Hippocampal formation (tissue), 2 donors: ENCODE data around the gene IL1RAP.
"Not testable (repeated sequence)": the region's sequence is repeated elsewhere in the genome, so short reads cannot be mapped to it uniquely, and the experiment has no call there.

Experiments used
- DNase-seq, 2 donors: peaks; one replicate each; lab custom pipeline; 2025; lab: John Stamatoyannopoulos, UW

Gene IL1RAP

GRCh38 chr3:190506271-190506670, 7.6 kb upstream of the IL1RAP start:
- no peak for DNase-seq

- no peak for DNase-seq
Observed at GRCh38 chr3:190512666-190513065, 1.2 kb upstream of the IL1RAP start.

- peak; percentile 29 to 45 for DNase-seq
Observed at GRCh38 chr3:190514413-190515153, 698 bp downstream of the IL1RAP start.

GRCh38 chr3:190516416-190516815, 2.5 kb downstream of the IL1RAP start:
- DNase-seq: no peak

- no peak for DNase-seq
Observed at GRCh38 chr3:190517687-190518086, 3.8 kb downstream of the IL1RAP start.

- not testable (repeated sequence) for DNase-seq
Observed at GRCh38 chr3:190518531-190518930, 4.6 kb downstream of the IL1RAP start.

GRCh38 chr3:190519886-190520285, 6.0 kb downstream of the IL1RAP start:
- no peak for DNase-seq

GRCh38 chr3:190521998-190522397, 8.1 kb downstream of the IL1RAP start:
- no peak for DNase-seq

GRCh38 chr3:190522621-190523222, 8.8 kb downstream of the IL1RAP start:
- no peak for DNase-seq

- no peak for DNase-seq
Observed at GRCh38 chr3:190524942-190525341, 11.1 kb downstream of the IL1RAP start.

GRCh38 chr3:190525634-190526033, 11.7 kb downstream of the IL1RAP start:
- DNase-seq: no peak

- no peak for DNase-seq
Observed at GRCh38 chr3:190526787-190527762, 13.2 kb downstream of the IL1RAP start.

GRCh38 chr3:190528706-190529105, 14.8 kb downstream of the IL1RAP start:
- DNase-seq: no peak

- DNase-seq: no peak
Observed at GRCh38 chr3:190531406-190531805, 17.5 kb downstream of the IL1RAP start.

GRCh38 chr3:190532731-190533203, 18.9 kb downstream of the IL1RAP start:
- DNase-seq: no peak

GRCh38 chr3:190533511-190534281, 19.8 kb downstream of the IL1RAP start:
- peak; percentile 46 to 56 for DNase-seq

GRCh38 chr3:190534386-190534785, 20.5 kb downstream of the IL1RAP start:
- DNase-seq: no peak

GRCh38 chr3:190534986-190535385, 21.1 kb downstream of the IL1RAP start:
- DNase-seq: no peak

GRCh38 chr3:190537146-190537545, 23.3 kb downstream of the IL1RAP start:
- DNase-seq: no peak

- DNase-seq: no peak
Observed at GRCh38 chr3:190538288-190538687, 24.4 kb downstream of the IL1RAP start.

GRCh38 chr3:190539526-190539925, 25.6 kb downstream of the IL1RAP start:
- DNase-seq: no peak

GRCh38 chr3:190541008-190541407, 27.1 kb downstream of the IL1RAP start:
- no peak for DNase-seq
